HG02938 (cell line): ENCODE data around the gene OST4.

ENCODE experiments used
- ATAC-seq: cut with Tn5 transposase; IDR thresholded peaks from one replicate; pipeline ENCODE4 v1.9.1; 2021; ENCODE audit warnings: mild to moderate bottlenecking, moderate library complexity; ENCODE audit not compliant: unreplicated experiment

The OST4 gene

GRCh38 chr2:27093430-27094352 is 22.2 kb upstream of the OST4 start:
- ATAC-seq, result no peak

GRCh38 chr2:27092696-27093429 is 21.4 kb upstream of the OST4 start:
- ATAC-seq, result no peak

- no peak for ATAC-seq
Observed at GRCh38 chr2:27091746-27092695, 20.6 kb upstream of the OST4 start.

GRCh38 chr2:27089111-27089954 is 17.9 kb upstream of the OST4 start:
- ATAC-seq, result no peak

- no peak for ATAC-seq
Observed at GRCh38 chr2:27088634-27089033, 17.2 kb upstream of the OST4 start.

GRCh38 chr2:27087823-27088410 is 16.5 kb upstream of the OST4 start:
- no peak for ATAC-seq

GRCh38 chr2:27086724-27087593 is 15.5 kb upstream of the OST4 start, which contains the start of gene KHK:
Gene KHK, plus strand, starts transcription at chr2:27086772. Its CDS starts 488 bp downstream, at chr2:27087260.
- peak; percentile 19 for ATAC-seq

- peak; percentile 73 for ATAC-seq
Observed at GRCh38 chr2:27086090-27086723, 14.8 kb upstream of the OST4 start.

- ATAC-seq, result peak; percentile 11
Observed at GRCh38 chr2:27085673-27086089, 14.2 kb upstream of the OST4 start.

GRCh38 chr2:27085062-27085672 is 13.7 kb upstream of the OST4 start:
- ATAC-seq, result no peak

- ATAC-seq, result no peak
Observed at GRCh38 chr2:27084297-27085061, 13.0 kb upstream of the OST4 start.

- no peak for ATAC-seq
Observed at GRCh38 chr2:27083410-27084296, 12.2 kb upstream of the OST4 start.

- no peak for ATAC-seq
Observed at GRCh38 chr2:27082773-27083409, 11.4 kb upstream of the OST4 start.

- ATAC-seq, result no peak
Observed at GRCh38 chr2:27081984-27082772, 10.7 kb upstream of the OST4 start.

GRCh38 chr2:27080603-27080936 is 9.1 kb upstream of the OST4 start:
- ATAC-seq, result no peak
